ENCODE measurements around the gene SLC44A3.

The SLC44A3 gene, protein sequence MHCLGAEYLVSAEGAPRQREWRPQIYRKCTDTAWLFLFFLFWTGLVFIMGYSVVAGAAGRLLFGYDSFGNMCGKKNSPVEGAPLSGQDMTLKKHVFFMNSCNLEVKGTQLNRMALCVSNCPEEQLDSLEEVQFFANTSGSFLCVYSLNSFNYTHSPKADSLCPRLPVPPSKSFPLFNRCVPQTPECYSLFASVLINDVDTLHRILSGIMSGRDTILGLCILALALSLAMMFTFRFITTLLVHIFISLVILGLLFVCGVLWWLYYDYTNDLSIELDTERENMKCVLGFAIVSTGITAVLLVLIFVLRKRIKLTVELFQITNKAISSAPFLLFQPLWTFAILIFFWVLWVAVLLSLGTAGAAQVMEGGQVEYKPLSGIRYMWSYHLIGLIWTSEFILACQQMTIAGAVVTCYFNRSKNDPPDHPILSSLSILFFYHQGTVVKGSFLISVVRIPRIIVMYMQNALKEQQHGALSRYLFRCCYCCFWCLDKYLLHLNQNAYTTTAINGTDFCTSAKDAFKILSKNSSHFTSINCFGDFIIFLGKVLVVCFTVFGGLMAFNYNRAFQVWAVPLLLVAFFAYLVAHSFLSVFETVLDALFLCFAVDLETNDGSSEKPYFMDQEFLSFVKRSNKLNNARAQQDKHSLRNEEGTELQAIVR

GRCh38 chr1:94819945-94820746 lies at the start of gene SLC44A3:
Gene SLC44A3 (plus strand): TSS chr1:94820357. CDS start chr1:94820452, 95 bp downstream.
- in situ Hi-C loops (cut with HindIII; ENCODE audit: low sequenced_read_pairs): no loop called here

- in situ Hi-C loops (cut with HindIII; ENCODE audit: low sequenced_read_pairs): no loop called here
Observed at GRCh38 chr1:94772230-94772641, 47.9 kb upstream of the SLC44A3 start.

- in situ Hi-C loops (cut with HindIII; ENCODE audit: low sequenced_read_pairs): no loop called here
Observed at GRCh38 chr1:94772845-94773244, 47.3 kb upstream of the SLC44A3 start.

GRCh38 chr1:94773296-94773809 lies 46.8 kb upstream of the SLC44A3 start:
- in situ Hi-C loops (cut with HindIII; ENCODE audit: low sequenced_read_pairs): no loop called here

GRCh38 chr1:94773931-94774422 lies 46.2 kb upstream of the SLC44A3 start:
- in situ Hi-C loops (cut with HindIII; ENCODE audit: low sequenced_read_pairs): no loop called here

GRCh38 chr1:94776474-94776873 lies 43.7 kb upstream of the SLC44A3 start:
- in situ Hi-C loops (cut with HindIII; ENCODE audit: low sequenced_read_pairs): no loop called here

DNA sequence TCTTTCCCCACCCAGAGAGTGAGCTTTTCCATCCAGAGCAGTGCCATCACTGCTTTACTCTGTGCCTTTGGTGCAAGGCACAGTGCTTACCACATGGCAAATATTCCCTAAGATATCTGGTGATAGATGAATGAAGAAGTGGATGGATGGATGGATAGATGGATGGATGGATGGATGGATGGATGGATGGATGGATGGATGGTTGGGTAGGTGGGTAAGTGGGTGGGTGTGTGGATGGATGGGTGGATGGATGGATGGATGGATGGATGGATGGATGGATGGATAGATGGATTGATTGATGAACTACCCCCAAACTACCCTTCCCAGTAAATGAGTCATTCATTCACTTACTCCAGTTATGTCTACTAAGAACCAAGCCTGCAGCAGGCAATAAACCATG lies 42.9 kb upstream of the SLC44A3 start:
- in situ Hi-C loops (cut with HindIII; ENCODE audit: low sequenced_read_pairs): no loop called here

GRCh38 chr1:94778808-94779207 lies 41.3 kb upstream of the SLC44A3 start:
- in situ Hi-C loops (cut with HindIII; ENCODE audit: low sequenced_read_pairs): no loop called here

GRCh38 chr1:94783342-94784189 lies 36.6 kb upstream of the SLC44A3 start:
- in situ Hi-C loops (cut with HindIII; ENCODE audit: low sequenced_read_pairs): no loop called here

DNA sequence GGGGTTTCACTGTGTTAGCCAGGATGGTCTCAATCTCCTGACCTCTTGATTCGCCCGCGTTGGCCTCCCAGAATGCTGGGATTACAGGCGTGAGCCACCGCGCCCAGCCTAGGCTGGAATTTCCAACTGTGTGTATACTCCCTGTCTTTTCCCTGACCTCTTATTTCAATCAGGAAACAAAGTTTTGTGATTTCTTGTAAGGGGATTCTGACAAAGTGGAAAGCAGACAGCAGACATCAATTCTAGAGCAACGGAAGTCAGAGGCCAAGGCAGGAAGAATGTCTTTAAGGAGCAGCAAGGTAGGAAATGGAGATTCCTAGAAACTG lies 36.0 kb upstream of the SLC44A3 start:
- in situ Hi-C loops (cut with HindIII; ENCODE audit: low sequenced_read_pairs): no loop called here

- in situ Hi-C loops (cut with HindIII; ENCODE audit: low sequenced_read_pairs): no loop called here
Observed at GRCh38 chr1:94787691-94788090, 32.5 kb upstream of the SLC44A3 start.

DNA sequence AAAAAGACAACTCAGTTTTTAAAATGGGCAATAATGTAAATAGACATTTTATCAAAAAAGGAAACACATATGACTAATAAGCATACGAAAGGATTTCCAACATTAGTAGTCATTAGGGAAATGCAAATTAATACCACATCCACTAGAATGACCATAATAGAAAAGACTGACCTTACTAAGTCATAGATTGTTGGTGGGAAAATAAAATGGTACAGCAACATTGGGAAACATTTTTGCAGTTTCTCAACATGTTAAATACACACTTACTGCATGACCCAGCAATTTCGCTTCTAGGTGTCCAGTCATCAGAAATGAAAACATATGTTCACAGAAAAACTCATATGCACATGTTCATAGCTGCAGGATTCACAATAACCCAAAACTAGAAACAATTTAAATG lies 29.9 kb upstream of the SLC44A3 start:
- in situ Hi-C loops (cut with HindIII; ENCODE audit: low sequenced_read_pairs): loop anchor here (10.0 kb wide), 1 partner anchor 265 kb away; no protein-coding TSS in a partner anchor

DNA sequence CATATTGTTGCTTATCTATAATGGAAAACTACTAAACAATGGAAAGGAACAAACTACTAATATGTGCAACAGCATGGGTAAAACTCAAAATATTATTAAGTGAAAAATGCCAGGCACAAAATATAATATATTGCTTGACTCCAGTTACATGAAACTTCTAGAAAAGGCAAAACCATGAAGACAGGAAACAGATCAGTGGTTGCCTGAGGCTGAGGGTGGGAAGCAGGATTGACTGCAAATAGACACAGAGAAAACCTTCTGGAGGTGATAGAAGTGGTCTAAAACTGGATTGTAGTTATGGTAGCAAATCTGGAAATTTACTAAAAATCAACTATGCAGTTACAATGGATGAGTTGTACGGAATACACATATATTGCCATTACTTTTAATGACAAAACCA lies 29.5 kb upstream of the SLC44A3 start:
- in situ Hi-C loops (cut with HindIII; ENCODE audit: low sequenced_read_pairs): loop anchor here (10.0 kb wide), 1 partner anchor 266 kb away; no protein-coding TSS in a partner anchor

DNA sequence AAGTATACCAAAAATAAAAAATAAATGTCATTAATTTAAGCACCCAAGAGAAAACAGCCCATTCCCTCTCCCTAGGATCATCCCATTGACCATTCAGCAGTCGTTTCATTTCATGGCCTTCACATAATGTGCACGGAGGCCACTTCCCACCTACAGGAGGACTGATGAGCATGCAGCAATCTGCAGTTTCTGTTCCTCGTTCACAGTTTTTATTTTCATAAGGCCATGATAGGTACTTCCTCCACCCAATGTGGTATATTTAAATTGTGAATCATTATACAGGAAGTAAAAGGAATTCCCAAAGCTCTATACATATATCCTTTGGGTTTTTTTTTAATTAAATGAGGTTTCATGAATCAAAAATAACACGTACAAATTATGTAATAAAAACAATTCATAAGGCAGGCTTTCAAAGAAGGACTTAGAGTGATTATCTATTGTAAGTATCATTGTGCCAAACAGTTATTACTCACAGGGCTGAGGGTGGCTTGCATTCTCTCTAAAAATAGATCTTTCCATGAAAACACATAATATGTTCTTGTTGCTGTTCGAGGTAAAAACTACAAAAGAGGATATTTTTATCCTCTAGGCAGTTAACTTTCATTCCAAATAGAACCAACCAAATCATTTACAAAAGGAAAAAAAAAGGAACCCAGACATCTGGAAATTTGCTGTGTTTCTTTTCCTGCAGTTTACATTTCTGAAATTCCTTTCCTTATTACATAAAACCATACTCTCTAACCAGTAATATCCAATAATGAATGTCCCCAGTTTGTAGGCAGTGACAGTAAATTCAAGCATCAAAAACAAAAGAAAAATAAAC lies 27.5 kb upstream of the SLC44A3 start:
- in situ Hi-C loops (cut with HindIII; ENCODE audit: low sequenced_read_pairs): loop anchor here (10.0 kb wide), 1 partner anchor 268 kb away; no protein-coding TSS in a partner anchor

DNA sequence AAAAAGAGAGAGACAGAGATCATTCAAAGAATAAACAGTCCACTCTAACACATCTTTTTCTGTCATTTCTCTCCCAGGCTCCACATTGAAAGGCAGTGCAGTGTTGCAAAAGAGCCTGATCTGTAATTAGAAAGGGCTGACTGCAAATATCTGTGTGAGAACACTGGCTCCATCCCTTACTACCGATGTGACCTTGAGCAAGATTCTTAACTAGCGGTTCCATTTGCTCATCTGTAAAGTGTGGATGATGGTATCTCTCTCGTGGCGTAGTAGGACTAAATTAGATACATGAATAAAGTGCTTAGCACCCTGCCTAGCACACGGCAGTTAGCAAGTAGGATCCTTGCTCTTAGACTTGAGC lies 26.9 kb upstream of the SLC44A3 start:
- in situ Hi-C loops (cut with HindIII; ENCODE audit: low sequenced_read_pairs): loop anchor here (10.0 kb wide), 1 partner anchor 268 kb away; no protein-coding TSS in a partner anchor

- in situ Hi-C loops (cut with HindIII; ENCODE audit: low sequenced_read_pairs): loop anchor here (5.0 to 10.0 kb wide), 2 partner anchors 53 to 271 kb away; no protein-coding TSS in a partner anchor
Observed at GRCh38 chr1:94795434-94795833, 24.7 kb upstream of the SLC44A3 start.

DNA sequence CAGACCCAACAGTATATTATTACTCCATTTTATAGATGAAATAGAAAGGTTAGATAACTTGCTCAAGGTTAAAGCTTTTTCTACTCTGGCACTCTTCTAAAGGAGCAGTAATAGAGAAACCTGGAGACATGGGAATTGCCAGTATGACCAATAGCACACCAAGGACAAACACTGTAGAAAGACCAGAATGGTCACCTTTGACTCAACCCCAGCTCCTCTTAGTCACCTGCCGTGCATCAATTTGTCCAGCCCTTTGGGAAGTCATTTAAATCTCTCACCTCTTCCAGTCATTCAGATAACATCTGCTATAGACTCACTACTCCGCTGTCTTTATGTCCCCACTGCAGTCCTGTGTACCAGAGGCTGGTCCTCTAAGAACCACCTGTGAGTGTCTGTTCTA lies 23.9 kb upstream of the SLC44A3 start:
- in situ Hi-C loops (cut with HindIII; ENCODE audit: low sequenced_read_pairs): loop anchor here (5.0 to 10.0 kb wide), 2 partner anchors 54 to 271 kb away; no protein-coding TSS in a partner anchor

DNA sequence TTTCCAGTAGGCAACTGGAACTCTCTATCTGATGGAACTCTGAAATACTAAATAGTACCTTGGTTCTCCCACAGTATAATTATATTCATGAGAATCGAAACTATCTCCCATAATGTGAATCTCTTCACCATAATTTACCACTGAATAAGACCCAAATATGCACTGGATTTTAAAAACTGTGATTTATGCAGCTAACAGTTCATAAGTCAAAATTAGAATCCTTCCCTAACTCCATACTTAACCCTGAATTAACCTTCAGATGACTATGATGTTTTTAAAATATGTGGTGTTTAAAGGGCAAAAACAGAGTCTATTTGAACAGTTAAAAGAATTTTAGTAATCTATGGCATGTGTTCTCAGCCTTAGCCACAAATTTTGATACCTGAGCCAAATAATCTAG lies 22.9 kb upstream of the SLC44A3 start:
- in situ Hi-C loops (cut with HindIII; ENCODE audit: low sequenced_read_pairs): loop anchor here (5.0 to 10.0 kb wide), 2 partner anchors 55 to 272 kb away; no protein-coding TSS in a partner anchor

DNA sequence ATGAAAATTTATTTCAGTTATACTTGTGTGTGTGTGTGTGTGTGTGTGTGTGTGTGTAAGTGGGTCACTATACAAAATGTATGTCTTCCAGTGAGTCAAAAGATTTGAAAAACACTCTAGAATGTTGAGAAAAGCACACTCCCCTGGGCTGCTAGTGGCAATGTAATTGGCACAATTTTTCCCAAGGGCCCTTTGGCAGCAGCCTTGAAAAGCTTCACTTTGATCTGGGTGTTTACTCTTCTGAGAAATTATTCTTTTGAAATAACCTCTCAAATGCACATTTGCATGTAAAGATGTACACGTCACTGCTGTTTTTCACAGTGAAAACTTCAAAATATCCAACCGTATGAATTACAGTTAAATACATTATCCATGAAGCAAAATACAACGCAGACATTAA lies 22.1 kb upstream of the SLC44A3 start:
- in situ Hi-C loops (cut with HindIII; ENCODE audit: low sequenced_read_pairs): loop anchor here (5.0 to 10.0 kb wide), 2 partner anchors 56 to 273 kb away; no protein-coding TSS in a partner anchor

Measured in endothelial cell of hepatic sinusoid (primary cell).